Adrenal gland (tissue), 12 donors: Measurements from ENCODE around the gene IFT27. TPM values are rescaled to one million over a fixed set of nuclear protein-coding genes. Genes with fewer than 3 reads are reported as not detected.

Source experiments
- DNase-seq, 7 donors: peaks; one replicate each; pipeline ENCODE4 v3.0.0-alpha.2; 2019 to 2020
- H3K27ac ChIP-seq, 5 donors: fragments of 200-600 bp; sonication (generic) in 4 of 5; 1 replicate in 3 of 5; 2 replicates in 2 of 5; pipeline versions ENCODE4 v1.5.1 to v1.8.0; 2016 to 2020; ENCODE audit warnings: mild to moderate bottlenecking in 1 of 5
- H3K27me3 ChIP-seq: fragments of 200-600 bp; 2 replicates; pipeline ENCODE4 v1.8.0; 2021
- H3K36me3 ChIP-seq, 2 donors: fragments of 200-600 bp; replicated peaks in 1 of 2; 1 replicate in 1 of 2; 2 replicates in 1 of 2; pipeline versions ENCODE4 v1.5.1 to v1.8.0; 2018 to 2022
- H3K4me1 ChIP-seq, 2 donors: fragments of 200-600 bp; replicated peaks in 1 of 2; 1 replicate in 1 of 2; 2 replicates in 1 of 2; pipeline versions ENCODE4 v1.5.1 to v1.8.0; 2018 to 2021
- H3K4me3 ChIP-seq, 4 donors: fragments of 200-600 bp; sonication (generic) in 3 of 4; one replicate each; pipeline ENCODE4 v1.5.1; 2016 to 2018
- H3K9me3 ChIP-seq, 3 donors: fragments of 200-600 bp; sonication (generic) in 1 of 3; replicated peaks in 1 of 3; 1 replicate in 2 of 3; 2 replicates in 1 of 3; pipeline versions ENCODE4 v1.5.1 to v1.8.0; 2016 to 2021
- CTCF ChIP-seq, 6 experiments: fragments of 450-650 bp in 4 of 6; fragments of 200-600 bp in 2 of 6; sonication (generic) in 1 of 6; IDR thresholded peaks; 1 replicate in 5 of 6; 2 replicates in 1 of 6; pipeline versions ENCODE4 v1.5.1 to v1.8.0; 2016 to 2021; ENCODE audit warnings: antibody characterized with exemption in 6 of 6, mild to moderate bottlenecking in 2 of 6, moderate library complexity in 1 of 6
- POLR2A ChIP-seq, 2 donors: fragments of 450-650 bp; IDR thresholded peaks; one replicate each; pipeline ENCODE4 v1.6.1; 2017; ENCODE audit warnings: antibody characterized with exemption in 2 of 2, mild to moderate bottlenecking in 2 of 2, moderate library complexity in 1 of 2
- WGBS, 4 donors: extraction: QIAGEN DNeasy Blood & Tissue Kit in 2 of 4; methylation state at CpG; one replicate each; pipeline versions ENCODE4 v1.1.5 to v1.1.7; 2013 to 2017; 5-methylcytosine and 5-hydroxymethylcytosine counted together
- intact Hi-C, 2 donors: fragments of 100-400 bp; cut with DNase I; formaldehyde crosslinking; loops; one replicate each; pipeline versions ENCODE4 v1.14.1 to v1.15.0; 2022 to 2023
- polyA plus RNA-seq, 3 donors: library from polyadenylated mRNA; stranded (reverse); fragments of 200-250 nt in 2 of 3; fragments of 350-450 nt in 1 of 3; fragmentation: Illumina TruSeq in 1 of 3; extraction: RNeasy Lipid Tissue Mini Kit (QIAGEN cat#74804) in 1 of 3; gene quantifications; one replicate each; pipeline ENCODE4 v1.2.3, GENCODE V29; 2013 to 2014
- total RNA-seq, 9 donors: library from RNA; depleted of rRNA in 4 of 9; stranded (reverse); fragments of >200 nt in 4 of 9; fragments of 120-200 nt in 1 of 9; fragmentation: NEBNext Ultra II Directional in 1 of 9; extraction: Animal tissue kit (Norgen Biotek cat#: 25700) in 1 of 9; gene quantifications; one replicate each; pipeline versions ENCODE4 v1.1.0 to v1.2.4, GENCODE V29; 2013 to 2023
- donor health status: healthy with polysubstance abuse.
- donor health status: Bipolar disorder and iron deficiency.
- donor health status: DM: yes; HTN: yes; CAD: no.
- donor health status: DM: no; HTN: no; CAD: no.
- donor health status: DM: no; HTN: no; CAD: no.
- donor health status: DM: yes; HTN: yes; CAD: no.

The IFT27 gene
- total and polyA plus RNA-seq, 12 donors, result 9.4 to 78.4 (median 37.7) TPM

- DNase-seq, result peak in 2 of 7 donors; percentile 1 to 4
- Histone ChIP-seq H3K4me1 (no peaks in the 10 kb centered on the region), H3K36me3 (no peaks in the 10 kb centered on the region), H3K27ac (no peak overlapping the region), H3K4me3 (no peak overlapping the region), H3K27me3 (no peaks in the 10 kb centered on the region), H3K9me3 (no peaks in the 10 kb centered on the region)
- intact Hi-C loops, result no loop called here
- 85 to 92% (median 88%) methylated on average over 7 to 10 of the region's 10 CpGs for WGBS, 4 donors
- TF ChIP-seq POLR2A (IDR thresholded peaks at IDR 0.05) (no peak), CTCF (IDR thresholded peaks at IDR 0.05) (no peak)
These were observed 14.2 kb downstream of the IFT27 start for GRCh38 chr22:36761553-36762240.

GRCh38 chr22:36760786-36761185 is 15.1 kb downstream of the IFT27 start:
- no peaks in the 10 kb centered on the region for H3K36me3 ChIP-seq

GRCh38 chr22:36759481-36760159 is 16.3 kb downstream of the IFT27 start:
- Histone ChIP-seq H3K27me3 (no peaks in the 10 kb centered on the region), H3K36me3 (no peaks in the 10 kb centered on the region), H3K4me3 (no peak overlapping the region), H3K27ac (no peak overlapping the region), H3K9me3 (no peaks in the 10 kb centered on the region), H3K4me1 (no peaks in the 10 kb centered on the region)
- TF ChIP-seq POLR2A (IDR thresholded peaks at IDR 0.05) (no peak), CTCF (IDR thresholded peaks at IDR 0.05) (no peak)
- 82 to 86% (median 84%) methylated on average over 19 of the region's 19 CpGs for WGBS, 4 donors
- intact Hi-C loops, result no loop called here
- DNase-seq, result peak in 3 of 7 donors; percentile 1 to 48 (median 3)

More at GRCh38 chr22:36760786-36761185, 15.1 kb downstream of the IFT27 start:
- Histone ChIP-seq H3K4me3 (no peak overlapping the region), H3K9me3 (no peaks in the 10 kb centered on the region), H3K27me3 (no peaks in the 10 kb centered on the region), H3K4me1 (no peaks in the 10 kb centered on the region), H3K27ac (no peak overlapping the region)
- WGBS, 4 donors, result 82 to 89% (median 84%) methylated on average over 11 of the region's 11 CpGs
- TF ChIP-seq CTCF (IDR thresholded peaks at IDR 0.05) (no peak), POLR2A (IDR thresholded peaks at IDR 0.05) (no peak)
- intact Hi-C loops, result no loop called here
- DNase-seq, result peak in 3 of 7 donors; percentile 1 to 41 (median 6)

- Histone ChIP-seq H3K27me3 (no peaks in the 10 kb centered on the region), H3K4me1 (no peaks in the 10 kb centered on the region), H3K27ac (no peak overlapping the region), H3K36me3 (no peaks in the 10 kb centered on the region), H3K4me3 (no peak overlapping the region), H3K9me3 (no peaks in the 10 kb centered on the region)
- WGBS, 4 donors, result 86 to 90% (median 87%) methylated on average over 12 to 15 of the region's 15 CpGs
- no peak for TF ChIP-seq POLR2A (IDR thresholded peaks at IDR 0.05)
- TF ChIP-seq CTCF (IDR thresholded peaks at IDR 0.05), result no peak
- DNase-seq, result peak in 3 of 7 donors; percentile 4 to 45 (median 9)
- intact Hi-C loops, result no loop called here
These were observed 17.1 kb downstream of the IFT27 start for GRCh38 chr22:36758792-36759271.
